PFSK-1 (cell line): ENCODE data around the gene RNASEH2B.

Experiments used
- FOXP2 ChIP-seq: optimal IDR thresholded peaks from 2 replicates; pipeline ENCODE3; 2011; ENCODE audit warnings: borderline replicate concordance, control low read depth, inconsistent platforms; ENCODE audit not compliant: insufficient read depth; ENCODE audit errors: extremely low read length, extremely low read depth
- POLR2AphosphoS5 ChIP-seq: IDR thresholded peaks from 2 replicates; pipeline ENCODE4 v1.6.1; 2012; ENCODE audit warnings: low read depth, mild to moderate bottlenecking, control low read depth, low read length, moderate library complexity
- SIN3A ChIP-seq: IDR thresholded peaks from 2 replicates; pipeline ENCODE4 v1.6.1; 2012; ENCODE audit warnings: mild to moderate bottlenecking, low read length, moderate library complexity, borderline replicate concordance; ENCODE audit not compliant: insufficient read depth
- TAF1 ChIP-seq: IDR thresholded peaks from 2 replicates; pipeline ENCODE4 v1.6.1; 2012; ENCODE audit warnings: low read length, control low read depth, borderline replicate concordance; ENCODE audit not compliant: insufficient read depth

DNA sequence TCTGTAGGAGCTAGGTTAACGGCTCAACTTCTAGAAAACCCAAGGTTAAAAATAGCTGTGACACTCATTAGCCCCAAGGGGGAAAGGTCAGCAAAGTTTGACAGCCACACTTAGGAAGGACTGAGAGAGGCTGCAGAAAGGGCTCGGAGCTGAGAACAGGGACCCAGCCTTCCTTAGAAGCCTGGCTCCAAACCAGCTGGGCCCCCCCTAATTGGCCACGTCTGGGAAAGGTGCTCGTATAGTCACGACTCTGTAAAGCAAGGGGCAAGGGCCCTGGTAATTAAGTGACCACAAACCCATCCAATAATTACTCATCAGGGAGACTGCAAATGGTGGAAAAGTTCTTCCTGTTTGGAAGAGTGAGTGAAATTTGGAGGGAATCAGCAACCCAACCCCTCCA, 90.5 kb downstream of the RNASEH2B start:
- TF ChIP-seq TAF1 (no peak), FOXP2 (no peak), SIN3A (no peak), POLR2AphosphoS5 (no peak)
